ENCODE data around the gene RNF7.

GRCh38 chr3:141790171-141790570 is 52.1 kb downstream of the RNF7 start:
- TF ChIP-seq CTCF (IDR thresholded peaks at IDR 0.05), result no peak
- no peak for TF ChIP-seq POLR2A (IDR thresholded peaks at IDR 0.05)
